ENCODE data around the gene SPIN4.

SPIN4 gene

DNA sequence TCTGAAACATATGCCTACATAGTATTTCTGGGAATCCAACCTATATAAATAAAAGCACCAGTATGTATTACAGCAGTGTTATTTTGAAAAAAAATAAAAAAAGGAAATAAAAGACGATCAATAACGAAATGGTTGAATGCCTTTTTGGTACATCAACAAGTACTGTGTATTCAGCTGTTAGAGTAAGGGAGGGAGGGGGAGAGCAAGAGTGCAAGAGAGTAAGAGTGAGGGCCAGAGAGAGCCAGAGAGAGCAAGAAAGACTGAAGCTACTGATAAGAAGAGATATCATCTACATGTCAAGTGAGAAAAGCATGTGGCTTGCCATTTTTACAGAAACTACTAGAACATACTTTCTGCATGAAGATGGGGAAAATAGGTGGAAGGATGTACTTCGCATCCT lies 1.8 kb downstream of the SPIN4 start:
- peaks cover 7% of the 10 kb centered on the region for H3K4me1 ChIP-seq (ENCODE audit: control insufficient read depth, low read depth, low read length)
- no peaks in the 10 kb centered on the region for H3K27me3 ChIP-seq (ENCODE audit: control insufficient read depth, insufficient read depth, low read length)
- H3K4me3 ChIP-seq (ENCODE audit: low read length) = peak overlapping the region; percentile 87
- H3K27ac ChIP-seq (ENCODE audit: low read length) = no peak overlapping the region
- no peak overlapping the region for H3K9ac ChIP-seq (ENCODE audit: low read length)
- H3K36me3 ChIP-seq (ENCODE audit: control insufficient read depth, low read depth, low read length) = peaks cover 2% of the 10 kb centered on the region
- peaks cover 18% of the 10 kb centered on the region for H3K9me3 ChIP-seq (ENCODE audit: control insufficient read depth, low read depth, low read length)

DNA sequence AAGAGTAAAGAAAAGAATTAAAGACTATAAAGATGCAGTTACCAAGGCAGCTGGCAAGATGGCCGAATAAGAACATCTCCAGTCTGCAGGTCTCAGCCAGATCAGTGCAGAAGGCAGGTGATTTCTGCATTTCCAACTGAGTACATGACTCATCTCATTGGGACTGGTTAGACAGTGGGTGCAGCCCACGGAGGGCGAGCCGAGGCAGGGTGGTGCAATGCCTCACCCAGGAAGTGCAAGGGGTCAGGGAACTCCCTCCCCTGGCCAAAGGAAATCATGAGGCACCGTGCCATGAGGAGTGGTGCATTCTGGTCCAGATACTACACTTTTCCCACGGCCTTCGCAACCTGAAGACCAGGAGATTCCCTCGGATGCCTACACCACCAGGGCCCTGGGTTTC lies 20.5 kb downstream of the SPIN4 start:
- no peaks in the 10 kb centered on the region for H3K36me3 ChIP-seq (ENCODE audit: control insufficient read depth, low read depth, low read length)
- H3K4me1 ChIP-seq (ENCODE audit: control insufficient read depth, low read depth, low read length) = no peaks in the 10 kb centered on the region
- no peak overlapping the region for H3K27ac ChIP-seq (ENCODE audit: low read length)
- peaks cover 3% of the 10 kb centered on the region for H3K9me3 ChIP-seq (ENCODE audit: control insufficient read depth, low read depth, low read length)
- no peak overlapping the region for H3K9ac ChIP-seq (ENCODE audit: low read length)
- no peak overlapping the region for H3K4me3 ChIP-seq (ENCODE audit: low read length)
- H3K27me3 ChIP-seq (ENCODE audit: control insufficient read depth, insufficient read depth, low read length) = no peaks in the 10 kb centered on the region

DNA sequence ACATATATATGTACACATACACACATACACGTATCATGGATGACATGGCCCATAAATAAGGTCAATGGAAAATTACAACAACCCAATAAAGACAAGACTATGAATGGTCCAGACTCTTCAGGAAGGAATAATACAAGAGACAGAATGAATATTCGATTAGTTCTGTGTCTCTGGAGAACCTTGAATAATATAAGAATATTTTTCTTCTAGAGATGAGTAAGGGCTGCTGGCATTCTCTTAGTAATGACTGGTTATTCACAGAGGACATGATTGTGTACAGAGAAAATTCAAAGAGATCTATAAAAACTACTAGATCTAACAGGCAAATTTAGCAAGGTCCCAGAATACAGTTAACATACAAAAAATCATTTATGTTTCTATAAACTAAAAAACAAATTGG lies 23.3 kb downstream of the SPIN4 start:
- Histone ChIP-seq H3K4me1 (ENCODE audit: control insufficient read depth, low read depth, low read length) (no peaks in the 10 kb centered on the region), H3K36me3 (ENCODE audit: control insufficient read depth, low read depth, low read length) (no peaks in the 10 kb centered on the region)

DNA sequence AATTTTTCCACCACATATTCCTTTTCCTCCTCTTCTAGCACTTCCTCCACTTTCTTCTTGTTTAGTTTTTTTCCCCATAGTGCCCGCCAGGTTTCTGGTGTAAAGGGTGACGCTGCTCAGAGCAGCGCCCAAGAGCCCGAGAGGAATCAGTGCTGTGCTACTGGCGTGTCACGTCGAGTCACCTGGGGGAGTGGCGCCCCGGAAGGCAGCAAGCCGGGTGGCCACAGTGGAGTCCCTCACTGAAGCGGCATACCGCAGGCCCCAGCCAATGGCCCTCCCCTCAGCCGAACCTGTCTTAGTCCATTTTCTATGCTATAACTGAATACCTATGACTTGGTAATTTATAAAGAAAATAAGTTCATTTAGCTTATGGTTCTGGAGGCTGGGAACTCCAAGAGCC lies 51.5 kb downstream of the SPIN4 start:
- H3K27ac ChIP-seq (ENCODE audit: low read length) = no peak overlapping the region
- H3K9ac ChIP-seq (ENCODE audit: low read length) = no peak overlapping the region
- no peaks in the 10 kb centered on the region for H3K36me3 ChIP-seq (ENCODE audit: control insufficient read depth, low read depth, low read length)
- H3K27me3 ChIP-seq (ENCODE audit: control insufficient read depth, insufficient read depth, low read length) = no peaks in the 10 kb centered on the region
- peaks cover 17% of the 10 kb centered on the region for H3K9me3 ChIP-seq (ENCODE audit: control insufficient read depth, low read depth, low read length)
- H3K4me1 ChIP-seq (ENCODE audit: control insufficient read depth, low read depth, low read length) = no peaks in the 10 kb centered on the region
- no peak overlapping the region for H3K4me3 ChIP-seq (ENCODE audit: low read length)

More for the DNA sequence above, 23.3 kb downstream of the SPIN4 start:
- Histone ChIP-seq H3K4me3 (ENCODE audit: low read length) (no peak overlapping the region), H3K27ac (ENCODE audit: low read length) (no peak overlapping the region), H3K9ac (ENCODE audit: low read length) (no peak overlapping the region), H3K9me3 (ENCODE audit: control insufficient read depth, low read depth, low read length) (peaks cover 12% of the 10 kb centered on the region), H3K27me3 (ENCODE audit: control insufficient read depth, insufficient read depth, low read length) (no peaks in the 10 kb centered on the region)

All from iPS-18a (cell line).